Measurements from ENCODE around the gene MAPK8.

DNA sequence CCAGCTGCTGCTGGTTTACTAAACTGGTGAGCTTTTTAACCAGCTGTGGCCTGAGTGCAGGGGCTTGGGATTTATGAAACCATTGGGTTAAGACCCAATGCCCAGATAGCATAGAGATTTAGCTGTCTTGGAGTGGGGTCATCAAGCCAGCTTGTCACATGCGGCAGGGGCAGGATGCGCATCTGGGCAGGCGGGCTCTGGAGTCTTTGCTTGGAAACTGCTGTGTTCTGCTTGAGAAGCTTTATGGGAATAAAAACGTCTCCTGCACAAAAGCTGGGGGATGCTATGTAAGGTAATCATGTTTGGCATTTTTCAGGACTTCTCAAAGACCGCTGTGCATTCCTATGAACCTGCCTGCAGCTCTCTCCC, 136.3 kb downstream of the MAPK8 start:
- TF ChIP-seq POLR2A (IDR thresholded peaks at IDR 0.05; ENCODE audit: low read depth, low read length): no peak
- TF ChIP-seq, protein P1, sequence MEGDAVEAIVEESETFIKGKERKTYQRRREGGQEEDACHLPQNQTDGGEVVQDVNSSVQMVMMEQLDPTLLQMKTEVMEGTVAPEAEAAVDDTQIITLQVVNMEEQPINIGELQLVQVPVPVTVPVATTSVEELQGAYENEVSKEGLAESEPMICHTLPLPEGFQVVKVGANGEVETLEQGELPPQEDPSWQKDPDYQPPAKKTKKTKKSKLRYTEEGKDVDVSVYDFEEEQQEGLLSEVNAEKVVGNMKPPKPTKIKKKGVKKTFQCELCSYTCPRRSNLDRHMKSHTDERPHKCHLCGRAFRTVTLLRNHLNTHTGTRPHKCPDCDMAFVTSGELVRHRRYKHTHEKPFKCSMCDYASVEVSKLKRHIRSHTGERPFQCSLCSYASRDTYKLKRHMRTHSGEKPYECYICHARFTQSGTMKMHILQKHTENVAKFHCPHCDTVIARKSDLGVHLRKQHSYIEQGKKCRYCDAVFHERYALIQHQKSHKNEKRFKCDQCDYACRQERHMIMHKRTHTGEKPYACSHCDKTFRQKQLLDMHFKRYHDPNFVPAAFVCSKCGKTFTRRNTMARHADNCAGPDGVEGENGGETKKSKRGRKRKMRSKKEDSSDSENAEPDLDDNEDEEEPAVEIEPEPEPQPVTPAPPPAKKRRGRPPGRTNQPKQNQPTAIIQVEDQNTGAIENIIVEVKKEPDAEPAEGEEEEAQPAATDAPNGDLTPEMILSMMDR (conservative IDR thresholded peaks at IDR 0.05; ENCODE audit: low read depth, low read length): no peak
- TF ChIP-seq CEBPB (IDR thresholded peaks at IDR 0.05; ENCODE audit: low read depth, low read length): no peak
- no peak for TF ChIP-seq CHD1 (IDR thresholded peaks at IDR 0.05; ENCODE audit: low read depth, low read length)
- no peak for TF ChIP-seq RAD21 (IDR thresholded peaks at IDR 0.05; ENCODE audit: low read length)
- TF ChIP-seq USF2 (IDR thresholded peaks at IDR 0.05; ENCODE audit: low read depth, low read length): no peak
- no peak for TF ChIP-seq SMC3 (IDR thresholded peaks at IDR 0.05; ENCODE audit: low read depth, low read length)
- no peak for TF ChIP-seq MXI1 (IDR thresholded peaks at IDR 0.05; ENCODE audit: borderline replicate concordance, low read depth, low read length)

Measured in IMR-90 (cell line).